B cell (primary cell): ENCODE data around the gene PHLPP1.

Experiments used
- EZH2 ChIP-seq: IDR thresholded peaks from 2 replicates; pipeline ENCODE4 v1.6.1; 2012; ENCODE audit warnings: borderline replicate concordance, low read depth, mild to moderate bottlenecking, moderate library complexity, low read length; ENCODE audit not compliant: insufficient read depth, poor library complexity, severe bottlenecking
- TF ChIP-seq, protein P1 (sequence below): fragments of 200-600 bp; IDR thresholded peaks from one replicate; pipeline ENCODE4 v1.8.0; 2022; ENCODE audit warnings: antibody characterized with exemption, mild to moderate bottlenecking

DNA sequence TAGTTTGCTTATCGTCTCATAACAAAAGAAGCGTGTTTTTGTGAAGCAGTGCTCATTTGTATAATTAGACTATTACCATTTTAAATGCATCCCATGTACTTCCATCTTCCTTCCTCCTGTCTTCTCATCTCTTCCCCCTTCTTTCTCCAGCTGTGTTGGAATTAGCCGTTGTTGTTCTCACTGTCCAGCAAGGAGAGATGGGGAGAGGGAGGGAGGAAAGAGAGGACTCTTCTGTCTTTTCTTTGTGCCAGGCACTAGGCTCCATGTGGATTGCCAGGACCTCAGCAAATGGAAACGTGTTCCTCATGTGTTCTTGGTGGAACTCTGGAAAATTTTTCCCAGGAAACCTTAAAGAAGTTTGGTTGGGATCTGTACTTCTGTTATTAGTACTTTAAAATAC lies 131.7 kb downstream of the PHLPP1 start:
- TF ChIP-seq, protein P1, sequence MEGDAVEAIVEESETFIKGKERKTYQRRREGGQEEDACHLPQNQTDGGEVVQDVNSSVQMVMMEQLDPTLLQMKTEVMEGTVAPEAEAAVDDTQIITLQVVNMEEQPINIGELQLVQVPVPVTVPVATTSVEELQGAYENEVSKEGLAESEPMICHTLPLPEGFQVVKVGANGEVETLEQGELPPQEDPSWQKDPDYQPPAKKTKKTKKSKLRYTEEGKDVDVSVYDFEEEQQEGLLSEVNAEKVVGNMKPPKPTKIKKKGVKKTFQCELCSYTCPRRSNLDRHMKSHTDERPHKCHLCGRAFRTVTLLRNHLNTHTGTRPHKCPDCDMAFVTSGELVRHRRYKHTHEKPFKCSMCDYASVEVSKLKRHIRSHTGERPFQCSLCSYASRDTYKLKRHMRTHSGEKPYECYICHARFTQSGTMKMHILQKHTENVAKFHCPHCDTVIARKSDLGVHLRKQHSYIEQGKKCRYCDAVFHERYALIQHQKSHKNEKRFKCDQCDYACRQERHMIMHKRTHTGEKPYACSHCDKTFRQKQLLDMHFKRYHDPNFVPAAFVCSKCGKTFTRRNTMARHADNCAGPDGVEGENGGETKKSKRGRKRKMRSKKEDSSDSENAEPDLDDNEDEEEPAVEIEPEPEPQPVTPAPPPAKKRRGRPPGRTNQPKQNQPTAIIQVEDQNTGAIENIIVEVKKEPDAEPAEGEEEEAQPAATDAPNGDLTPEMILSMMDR, result no peak
- TF ChIP-seq EZH2, result no peak
